Liver (tissue), 9 donors: ENCODE measurements around the gene ATF4. TPM values are rescaled to one million over a fixed set of nuclear protein-coding genes. Genes with fewer than 3 reads are reported as not detected.

Experiments used
- DNase-seq: peaks from one replicate; pipeline ENCODE4 v3.0.0-alpha.2; 2017; ENCODE audit warnings: low spot score
- H3K27ac ChIP-seq, 2 donors: one replicate each; pipeline ENCODE4 v1.7.0; 2013; ENCODE audit warnings: inconsistent platforms in 2 of 2, low read length in 2 of 2, control low read depth in 1 of 2, low read depth in 1 of 2, mild to moderate bottlenecking in 1 of 2
- H3K27me3 ChIP-seq, 4 donors: one replicate each; pipeline versions ENCODE4 v1.6.1 to v1.7.0; 2013; ENCODE audit warnings: low read length in 3 of 4, inconsistent platforms in 1 of 4, mild to moderate bottlenecking in 1 of 4, moderate library complexity in 1 of 4; ENCODE audit not compliant: control insufficient read depth in 4 of 4, insufficient read depth in 4 of 4
- H3K36me3 ChIP-seq, 4 donors: one replicate each; pipeline versions ENCODE4 v1.6.1 to v1.7.0; 2013; ENCODE audit warnings: low read length in 3 of 4, mild to moderate bottlenecking in 3 of 4, low read depth in 1 of 4, moderate library complexity in 1 of 4; ENCODE audit not compliant: control insufficient read depth in 4 of 4, insufficient read depth in 3 of 4
- H3K4me1 ChIP-seq, 4 donors: one replicate each; pipeline versions ENCODE4 v1.6.1 to v1.7.0; 2013; ENCODE audit warnings: low read length in 3 of 4, mild to moderate bottlenecking in 3 of 4, moderate library complexity in 1 of 4; ENCODE audit not compliant: control insufficient read depth in 4 of 4, insufficient read depth in 4 of 4
- H3K4me3 ChIP-seq, 3 donors: one replicate each; pipeline versions ENCODE4 v1.6.1 to v1.7.0; 2013; ENCODE audit warnings: low read length in 3 of 3, control low read depth in 1 of 3, low read depth in 1 of 3, mild to moderate bottlenecking in 1 of 3
- H3K9ac ChIP-seq, 2 donors: one replicate each; pipeline ENCODE4 v1.7.0; 2013; ENCODE audit warnings: low read length in 2 of 2, mild to moderate bottlenecking in 2 of 2, moderate library complexity in 2 of 2, control low read depth in 1 of 2, low read depth in 1 of 2
- H3K9me3 ChIP-seq, 4 donors: one replicate each; pipeline versions ENCODE4 v1.6.1 to v1.7.0; 2013; ENCODE audit warnings: low read length in 3 of 4; ENCODE audit not compliant: control insufficient read depth in 4 of 4
- EGR1 ChIP-seq, 2 donors: IDR thresholded peaks; 2 replicates each; pipeline ENCODE4 v1.6.1; 2016 to 2018; ENCODE audit warnings: antibody characterized with exemption in 2 of 2, low read depth in 2 of 2
- FOXA1 ChIP-seq: IDR thresholded peaks from 2 replicates; pipeline ENCODE4 v1.6.1; 2016; ENCODE audit warnings: antibody characterized with exemption
- FOXA2 ChIP-seq: IDR thresholded peaks from 2 replicates; pipeline ENCODE4 v1.6.1; 2016; ENCODE audit warnings: antibody characterized with exemption
- GABPA ChIP-seq, 2 donors: IDR thresholded peaks in 1 of 2; conservative IDR thresholded peaks in 1 of 2; 2 replicates each; pipeline ENCODE4 v1.6.1; 2016; ENCODE audit warnings: antibody characterized with exemption in 2 of 2, mild to moderate bottlenecking in 1 of 2, moderate library complexity in 1 of 2
- HNF4A ChIP-seq, 2 donors: conservative IDR thresholded peaks; 2 replicates each; pipeline ENCODE4 v1.6.1; 2016; ENCODE audit warnings: antibody characterized with exemption in 2 of 2, mild to moderate bottlenecking in 2 of 2
- HNF4G ChIP-seq: IDR thresholded peaks from 2 replicates; pipeline ENCODE4 v1.6.1; 2016; ENCODE audit warnings: antibody characterized with exemption
- JUND ChIP-seq, 2 donors: IDR thresholded peaks; 2 replicates each; pipeline ENCODE4 v1.6.1; 2016; ENCODE audit warnings: antibody characterized with exemption in 2 of 2
- NR2F2 ChIP-seq: IDR thresholded peaks from 2 replicates; pipeline ENCODE4 v1.6.1; 2016; ENCODE audit warnings: antibody characterized with exemption
- RAD21 ChIP-seq, 2 donors: IDR thresholded peaks; 2 replicates each; pipeline ENCODE4 v1.6.1; 2016; ENCODE audit warnings: antibody characterized with exemption in 2 of 2, mild to moderate bottlenecking in 2 of 2
- RXRA ChIP-seq, 2 donors: IDR thresholded peaks; 2 replicates each; pipeline ENCODE4 v1.6.1; 2017 to 2018; ENCODE audit warnings: antibody characterized with exemption in 2 of 2, mild to moderate bottlenecking in 1 of 2
- SP1 ChIP-seq: IDR thresholded peaks from 2 replicates; pipeline ENCODE4 v1.6.1; 2018; ENCODE audit warnings: antibody characterized with exemption, mild to moderate bottlenecking
- TAF1 ChIP-seq: conservative IDR thresholded peaks from 2 replicates; pipeline ENCODE4 v1.6.1; 2016; ENCODE audit warnings: antibody characterized with exemption, mild to moderate bottlenecking
- YY1 ChIP-seq: IDR thresholded peaks from 2 replicates; pipeline ENCODE4 v1.6.1; 2016; ENCODE audit warnings: antibody characterized with exemption, mild to moderate bottlenecking
- WGBS: extraction: QIAGEN DNeasy Blood & Tissue Kit; methylation state at CpG from one replicate; pipeline ENCODE4 v1.1.7; 2013; 5-methylcytosine and 5-hydroxymethylcytosine counted together
- polyA plus RNA-seq, 2 donors: library from polyadenylated mRNA; stranded (reverse) in 1 of 2; unstranded in 1 of 2; fragments of 200-250 nt in 1 of 2; fragments of >200 nt in 1 of 2; fragmentation: Nextera tagmentation in 1 of 2; extraction: Ambion mirVana in 1 of 2; gene quantifications; one replicate each; pipeline versions ENCODE4 v1.2.1 to v1.2.3, GENCODE V29; 2013 to 2015
- total RNA-seq, 2 donors: library from RNA; depleted of rRNA; stranded (reverse); fragments of >200 nt; gene quantifications; one replicate each; pipeline ENCODE4 v1.2.3, GENCODE V29; 2014
- TF ChIP-seq, protein P1 (sequence below): fragments of 150-350 bp; IDR thresholded peaks from 2 replicates; pipeline ENCODE4 v1.5.1; 2017; ENCODE audit warnings: improper control_type of control experiment, low read depth, low read length; ENCODE audit not compliant: missing input control
- TF ChIP-seq, protein P2 (sequence below): IDR thresholded peaks from 2 replicates; pipeline ENCODE4 v1.6.1; 2016; ENCODE audit warnings: antibody characterized with exemption
- TF ChIP-seq, protein P3 (sequence below): IDR thresholded peaks from 2 replicates; pipeline ENCODE4 v1.6.1; 2016; ENCODE audit warnings: antibody characterized with exemption
- TF ChIP-seq, protein P4 (sequence below): IDR thresholded peaks from 2 replicates; pipeline ENCODE4 v1.6.1; 2016; ENCODE audit warnings: antibody characterized with exemption
- TF ChIP-seq, protein P5 (sequence below): IDR thresholded peaks from 2 replicates; pipeline ENCODE4 v1.6.1; 2016; ENCODE audit warnings: antibody characterized with exemption, mild to moderate bottlenecking
- donor health status: healthy.
- donor health status: healthy.
- donor health status: healthy.
- donor health status: healthy.
- donor health status: healthy.

The ATF4 gene
- total and polyA plus RNA-seq, 4 donors, result 112 to 211 (median 169) TPM

DNA sequence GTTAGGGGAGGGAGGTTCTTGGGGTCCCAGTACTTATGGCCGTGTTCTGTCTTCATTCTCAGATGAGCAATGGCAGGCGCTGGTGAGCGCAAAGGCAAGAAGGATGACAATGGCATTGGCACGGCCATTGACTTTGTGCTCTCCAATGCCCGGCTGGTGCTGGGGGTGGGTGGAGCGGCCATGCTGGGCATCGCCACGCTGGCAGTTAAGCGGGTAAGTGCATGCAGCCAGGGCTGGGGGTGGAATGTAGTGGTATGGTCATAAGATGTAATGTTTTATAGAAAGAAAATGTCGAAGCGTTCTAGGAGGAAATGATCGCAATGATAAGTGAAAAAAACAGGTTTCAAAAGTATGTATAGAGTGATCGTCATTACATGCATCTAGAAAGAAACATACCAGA is 9.1 kb upstream of the ATF4 start (continued):
- TF ChIP-seq, protein P1, sequence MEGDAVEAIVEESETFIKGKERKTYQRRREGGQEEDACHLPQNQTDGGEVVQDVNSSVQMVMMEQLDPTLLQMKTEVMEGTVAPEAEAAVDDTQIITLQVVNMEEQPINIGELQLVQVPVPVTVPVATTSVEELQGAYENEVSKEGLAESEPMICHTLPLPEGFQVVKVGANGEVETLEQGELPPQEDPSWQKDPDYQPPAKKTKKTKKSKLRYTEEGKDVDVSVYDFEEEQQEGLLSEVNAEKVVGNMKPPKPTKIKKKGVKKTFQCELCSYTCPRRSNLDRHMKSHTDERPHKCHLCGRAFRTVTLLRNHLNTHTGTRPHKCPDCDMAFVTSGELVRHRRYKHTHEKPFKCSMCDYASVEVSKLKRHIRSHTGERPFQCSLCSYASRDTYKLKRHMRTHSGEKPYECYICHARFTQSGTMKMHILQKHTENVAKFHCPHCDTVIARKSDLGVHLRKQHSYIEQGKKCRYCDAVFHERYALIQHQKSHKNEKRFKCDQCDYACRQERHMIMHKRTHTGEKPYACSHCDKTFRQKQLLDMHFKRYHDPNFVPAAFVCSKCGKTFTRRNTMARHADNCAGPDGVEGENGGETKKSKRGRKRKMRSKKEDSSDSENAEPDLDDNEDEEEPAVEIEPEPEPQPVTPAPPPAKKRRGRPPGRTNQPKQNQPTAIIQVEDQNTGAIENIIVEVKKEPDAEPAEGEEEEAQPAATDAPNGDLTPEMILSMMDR, result no peak
- TF ChIP-seq HNF4A (conservative IDR thresholded peaks at IDR 0.05), result no peak
- no peak for TF ChIP-seq TAF1
- TF ChIP-seq, protein P2, sequence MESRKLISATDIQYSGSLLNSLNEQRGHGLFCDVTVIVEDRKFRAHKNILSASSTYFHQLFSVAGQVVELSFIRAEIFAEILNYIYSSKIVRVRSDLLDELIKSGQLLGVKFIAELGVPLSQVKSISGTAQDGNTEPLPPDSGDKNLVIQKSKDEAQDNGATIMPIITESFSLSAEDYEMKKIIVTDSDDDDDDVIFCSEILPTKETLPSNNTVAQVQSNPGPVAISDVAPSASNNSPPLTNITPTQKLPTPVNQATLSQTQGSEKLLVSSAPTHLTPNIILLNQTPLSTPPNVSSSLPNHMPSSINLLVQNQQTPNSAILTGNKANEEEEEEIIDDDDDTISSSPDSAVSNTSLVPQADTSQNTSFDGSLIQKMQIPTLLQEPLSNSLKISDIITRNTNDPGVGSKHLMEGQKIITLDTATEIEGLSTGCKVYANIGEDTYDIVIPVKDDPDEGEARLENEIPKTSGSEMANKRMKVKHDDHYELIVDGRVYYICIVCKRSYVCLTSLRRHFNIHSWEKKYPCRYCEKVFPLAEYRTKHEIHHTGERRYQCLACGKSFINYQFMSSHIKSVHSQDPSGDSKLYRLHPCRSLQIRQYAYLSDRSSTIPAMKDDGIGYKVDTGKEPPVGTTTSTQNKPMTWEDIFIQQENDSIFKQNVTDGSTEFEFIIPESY, result no peak

DNA sequence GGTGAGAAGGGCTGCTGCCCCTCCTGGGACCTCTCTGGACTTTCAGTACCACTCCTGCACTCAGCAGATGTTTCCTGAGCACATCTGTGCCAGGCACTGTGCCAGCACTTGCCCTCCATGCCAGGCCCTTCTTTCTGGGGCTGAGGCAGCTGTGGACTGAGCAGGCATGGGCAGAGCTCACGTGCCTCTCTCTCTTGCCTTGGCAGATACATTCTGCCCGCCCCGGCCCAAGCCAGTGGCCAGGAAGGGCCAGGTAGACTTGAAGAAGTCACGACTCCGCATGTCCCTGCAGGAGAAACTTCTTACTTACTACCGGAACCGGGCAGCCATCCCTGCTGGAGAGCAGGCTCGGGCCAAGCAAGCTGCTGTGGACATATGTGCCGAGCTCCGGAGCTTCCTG is 8.3 kb upstream of the ATF4 start:
- no peaks in the 10 kb centered on the region for H3K27me3 ChIP-seq
- no peak for TF ChIP-seq RXRA (IDR thresholded peaks at IDR 0.05)
- no peak for DNase-seq
- no peak overlapping the region for H3K9ac ChIP-seq
- H3K4me3 ChIP-seq, result no peak overlapping the region
- H3K27ac ChIP-seq, result no peak overlapping the region
- WGBS, result 95% methylated on average over 10 of the region's 10 CpGs
- no peaks in the 10 kb centered on the region for H3K9me3 ChIP-seq
- H3K4me1 ChIP-seq, result peaks cover 0 to 8% (median 0%) of the 10 kb centered on the region in 4 donors
- peaks cover 15 to 73% (median 63%) of the 10 kb centered on the region in 4 donors for H3K36me3 ChIP-seq

DNA sequence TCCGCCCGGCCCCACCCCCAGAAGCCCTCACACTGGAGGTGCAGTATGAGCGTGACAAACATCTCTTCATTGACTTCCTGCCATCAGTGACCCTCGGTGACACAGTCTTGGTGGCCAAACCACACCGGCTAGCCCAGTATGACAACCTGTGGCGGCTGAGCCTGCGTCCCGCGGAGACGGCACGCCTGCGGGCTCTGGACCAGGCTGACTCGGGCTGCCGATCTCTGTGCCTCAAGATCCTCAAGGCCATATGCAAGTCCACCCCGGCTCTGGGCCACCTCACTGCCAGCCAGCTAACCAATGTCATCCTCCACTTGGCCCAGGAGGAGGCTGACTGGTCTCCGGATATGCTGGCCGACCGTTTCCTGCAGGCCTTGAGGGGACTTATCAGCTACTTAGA is 6.6 kb upstream of the ATF4 start:
- H3K4me1 ChIP-seq, result peaks cover 0 to 18% (median 5%) of the 10 kb centered on the region in 4 donors
- no peak overlapping the region for H3K27ac ChIP-seq
- H3K36me3 ChIP-seq, result peaks cover 12 to 61% (median 56%) of the 10 kb centered on the region in 4 donors
- H3K27me3 ChIP-seq, result no peaks in the 10 kb centered on the region
- H3K4me3 ChIP-seq, result no peak overlapping the region
- H3K9ac ChIP-seq, result no peak overlapping the region
- DNase-seq, result no peak
- no peaks in the 10 kb centered on the region for H3K9me3 ChIP-seq
- 90% methylated on average over 18 of the region's 18 CpGs for WGBS
- no peak for TF ChIP-seq NR2F2
- TF ChIP-seq, protein P2, result no peak
- TF ChIP-seq RAD21 (IDR thresholded peaks at IDR 0.05), result no peak
- TF ChIP-seq SP1, result no peak
- TF ChIP-seq HNF4A (conservative IDR thresholded peaks at IDR 0.05), result no peak
- TF ChIP-seq, protein P1, result no peak
- no peak for TF ChIP-seq GABPA (IDR thresholded peaks at IDR 0.05 in 1 of 2, conservative IDR thresholded peaks at IDR 0.05 in 1 of 2)
- no peak for TF ChIP-seq FOXA1
- TF ChIP-seq, protein P3, sequence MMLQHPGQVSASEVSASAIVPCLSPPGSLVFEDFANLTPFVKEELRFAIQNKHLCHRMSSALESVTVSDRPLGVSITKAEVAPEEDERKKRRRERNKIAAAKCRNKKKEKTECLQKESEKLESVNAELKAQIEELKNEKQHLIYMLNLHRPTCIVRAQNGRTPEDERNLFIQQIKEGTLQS, result no peak
- TF ChIP-seq TAF1, result no peak
- no peak for TF ChIP-seq HNF4G
- TF ChIP-seq FOXA2, result no peak
- no peak for TF ChIP-seq RXRA (IDR thresholded peaks at IDR 0.05)
- TF ChIP-seq, protein P4, sequence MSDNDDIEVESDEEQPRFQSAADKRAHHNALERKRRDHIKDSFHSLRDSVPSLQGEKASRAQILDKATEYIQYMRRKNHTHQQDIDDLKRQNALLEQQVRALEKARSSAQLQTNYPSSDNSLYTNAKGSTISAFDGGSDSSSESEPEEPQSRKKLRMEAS, result no peak
- TF ChIP-seq YY1, result no peak
- TF ChIP-seq, protein P5, sequence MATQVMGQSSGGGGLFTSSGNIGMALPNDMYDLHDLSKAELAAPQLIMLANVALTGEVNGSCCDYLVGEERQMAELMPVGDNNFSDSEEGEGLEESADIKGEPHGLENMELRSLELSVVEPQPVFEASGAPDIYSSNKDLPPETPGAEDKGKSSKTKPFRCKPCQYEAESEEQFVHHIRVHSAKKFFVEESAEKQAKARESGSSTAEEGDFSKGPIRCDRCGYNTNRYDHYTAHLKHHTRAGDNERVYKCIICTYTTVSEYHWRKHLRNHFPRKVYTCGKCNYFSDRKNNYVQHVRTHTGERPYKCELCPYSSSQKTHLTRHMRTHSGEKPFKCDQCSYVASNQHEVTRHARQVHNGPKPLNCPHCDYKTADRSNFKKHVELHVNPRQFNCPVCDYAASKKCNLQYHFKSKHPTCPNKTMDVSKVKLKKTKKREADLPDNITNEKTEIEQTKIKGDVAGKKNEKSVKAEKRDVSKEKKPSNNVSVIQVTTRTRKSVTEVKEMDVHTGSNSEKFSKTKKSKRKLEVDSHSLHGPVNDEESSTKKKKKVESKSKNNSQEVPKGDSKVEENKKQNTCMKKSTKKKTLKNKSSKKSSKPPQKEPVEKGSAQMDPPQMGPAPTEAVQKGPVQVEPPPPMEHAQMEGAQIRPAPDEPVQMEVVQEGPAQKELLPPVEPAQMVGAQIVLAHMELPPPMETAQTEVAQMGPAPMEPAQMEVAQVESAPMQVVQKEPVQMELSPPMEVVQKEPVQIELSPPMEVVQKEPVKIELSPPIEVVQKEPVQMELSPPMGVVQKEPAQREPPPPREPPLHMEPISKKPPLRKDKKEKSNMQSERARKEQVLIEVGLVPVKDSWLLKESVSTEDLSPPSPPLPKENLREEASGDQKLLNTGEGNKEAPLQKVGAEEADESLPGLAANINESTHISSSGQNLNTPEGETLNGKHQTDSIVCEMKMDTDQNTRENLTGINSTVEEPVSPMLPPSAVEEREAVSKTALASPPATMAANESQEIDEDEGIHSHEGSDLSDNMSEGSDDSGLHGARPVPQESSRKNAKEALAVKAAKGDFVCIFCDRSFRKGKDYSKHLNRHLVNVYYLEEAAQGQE, result no peak
- no peak for TF ChIP-seq EGR1 (IDR thresholded peaks at IDR 0.05; ENCODE audit: low read depth in 2 of 2)
- TF ChIP-seq JUND (IDR thresholded peaks at IDR 0.05), result no peak
